Gastroesophageal sphincter (tissue), 3 donors: ENCODE measurements around the gene RAMP2.

Experiments used
- CTCF ChIP-seq, 4 experiments: fragments of 200-600 bp in 2 of 4; fragments of 450-650 bp in 2 of 4; sonication (generic) in 1 of 4; IDR thresholded peaks; one replicate each; pipeline ENCODE4 v1.5.1; 2017 to 2019; ENCODE audit warnings: antibody characterized with exemption in 4 of 4, mild to moderate bottlenecking in 2 of 4, moderate library complexity in 2 of 4
- EP300 ChIP-seq: sonication (generic); formaldehyde crosslinking; IDR thresholded peaks from one replicate; pipeline ENCODE4 v1.6.1; 2017; ENCODE audit warnings: antibody characterized with exemption, mild to moderate bottlenecking
- POLR2A ChIP-seq, 2 donors: fragments of 450-650 bp; IDR thresholded peaks; one replicate each; pipeline ENCODE4 v1.6.1; 2017; ENCODE audit warnings: antibody characterized with exemption in 2 of 2, mild to moderate bottlenecking in 2 of 2, moderate library complexity in 1 of 2
- POLR2AphosphoS5 ChIP-seq: sonication (generic); formaldehyde crosslinking; IDR thresholded peaks from one replicate; pipeline ENCODE4 v1.6.1; 2017; ENCODE audit warnings: antibody characterized with exemption

GRCh38 chr17:42804918-42805367 is 43.9 kb downstream of the RAMP2 start:
- no peak for TF ChIP-seq CTCF (IDR thresholded peaks at IDR 0.05)
- no peak for TF ChIP-seq EP300
- no peak for TF ChIP-seq POLR2A (IDR thresholded peaks at IDR 0.05)
- TF ChIP-seq POLR2AphosphoS5, result no peak
